GM12874 (cell line): ENCODE results near the gene ABI2.

Experiments
- CTCF ChIP-seq: IDR thresholded peaks from 2 replicates; pipeline ENCODE4 v1.5.1; 2011; ENCODE audit warnings: low read depth, mild to moderate bottlenecking, control low read depth, low read length, moderate library complexity; ENCODE audit not compliant: insufficient read depth

ABI2 gene

DNA sequence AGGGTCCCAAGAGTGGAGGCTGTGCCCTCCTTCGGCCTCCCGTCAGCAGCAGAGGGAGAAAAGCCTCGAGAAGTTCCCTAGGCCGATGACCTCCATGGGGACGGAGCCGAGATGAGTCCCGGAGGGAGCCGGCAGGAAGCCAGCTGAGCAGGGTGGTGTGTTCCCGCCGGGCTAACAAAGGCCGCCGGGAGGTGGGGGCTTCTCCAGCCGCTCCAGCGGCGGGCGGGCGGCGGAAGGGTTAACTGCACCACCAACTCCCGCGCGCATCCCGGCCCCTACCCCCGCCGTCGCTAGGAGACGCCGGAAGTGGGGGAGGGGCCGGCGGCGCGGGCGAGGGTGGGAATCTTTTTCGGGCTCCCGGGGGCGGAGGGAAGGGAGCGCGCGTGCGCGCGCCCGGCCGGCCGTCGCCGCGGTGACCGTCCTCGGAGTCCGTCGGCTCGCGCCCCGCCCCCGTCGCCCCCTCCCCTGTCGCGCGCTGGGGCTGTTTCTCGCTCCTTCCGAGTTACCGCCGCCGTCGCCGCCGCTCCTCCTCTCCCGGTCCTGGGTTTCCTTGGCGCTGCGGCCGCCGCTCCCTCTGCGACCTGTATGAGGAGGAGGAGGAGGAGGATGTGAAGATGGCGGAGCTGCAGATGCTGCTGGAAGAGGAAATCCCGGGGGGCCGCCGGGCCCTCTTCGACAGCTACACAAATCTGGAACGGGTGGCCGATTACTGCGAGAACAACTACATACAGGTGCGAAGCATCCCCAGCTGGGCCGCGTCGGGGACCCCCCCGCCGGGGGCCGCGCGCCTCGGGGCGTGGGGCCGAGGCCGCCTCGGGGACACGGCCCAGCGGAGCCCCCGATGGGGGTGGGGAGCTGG lies at the start of gene ABI2:
ABI2 (plus strand) TSS at position 494 of the 859 bp plus-strand sequence; CDS start at position 615, 121 bp downstream.
- TF ChIP-seq CTCF, result no peak

DNA sequence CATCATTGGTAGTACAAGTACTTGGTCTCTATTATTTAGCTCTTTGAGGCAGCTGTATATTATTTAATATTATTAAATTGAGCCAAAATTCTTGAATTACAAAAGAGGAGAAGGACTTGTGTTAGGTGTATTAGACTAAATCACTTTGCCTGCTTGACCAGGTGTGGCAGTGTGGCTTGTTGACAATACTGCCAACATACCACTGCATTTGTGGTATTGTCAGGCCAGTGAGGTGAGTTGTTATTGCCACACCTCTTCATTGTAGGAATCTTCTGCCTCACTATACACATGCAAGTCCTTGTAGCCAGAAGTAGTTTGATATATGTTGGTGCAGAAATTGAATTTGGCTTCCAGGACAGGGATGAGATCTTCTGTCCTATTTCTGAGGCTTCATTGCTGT lies 48.9 kb upstream of the ABI2 start:
- no peak for TF ChIP-seq CTCF

DNA sequence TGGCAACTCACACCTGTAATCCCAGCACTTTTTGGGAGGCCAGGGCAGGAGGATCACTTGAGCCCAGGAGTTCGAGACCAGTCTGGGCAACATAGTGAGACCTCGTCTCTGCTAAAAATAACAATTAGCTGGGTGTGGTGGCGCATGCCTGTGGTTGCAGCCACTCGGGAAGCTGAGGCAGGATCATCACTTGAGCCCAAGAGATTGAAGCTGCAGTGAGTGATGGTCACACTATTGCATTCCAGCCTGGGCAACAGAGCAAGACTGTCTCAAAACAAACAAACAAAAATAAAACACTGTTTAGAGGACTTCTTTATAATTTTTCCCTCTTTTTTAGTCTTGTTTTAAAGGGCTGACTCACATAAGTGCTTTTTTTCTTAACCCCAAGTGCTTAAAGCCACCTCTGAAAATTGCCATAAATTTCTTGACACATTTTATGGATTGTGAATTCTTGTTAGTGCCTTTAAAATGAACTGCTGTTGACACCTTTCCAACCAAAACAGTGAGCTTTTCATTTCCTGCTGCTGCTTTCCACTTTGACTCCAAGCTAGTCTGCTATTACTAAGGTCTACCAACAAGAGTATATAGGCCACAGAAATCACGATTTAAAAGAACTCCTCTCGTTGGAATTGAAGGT lies 47.6 kb upstream of the ABI2 start:
- TF ChIP-seq CTCF, result no peak

- TF ChIP-seq CTCF, result no peak
Observed at GRCh38 chr2:203282101-203282500, 46.1 kb upstream of the ABI2 start.

GRCh38 chr2:203286532-203286931 lies 41.7 kb upstream of the ABI2 start:
- no peak for TF ChIP-seq CTCF

DNA sequence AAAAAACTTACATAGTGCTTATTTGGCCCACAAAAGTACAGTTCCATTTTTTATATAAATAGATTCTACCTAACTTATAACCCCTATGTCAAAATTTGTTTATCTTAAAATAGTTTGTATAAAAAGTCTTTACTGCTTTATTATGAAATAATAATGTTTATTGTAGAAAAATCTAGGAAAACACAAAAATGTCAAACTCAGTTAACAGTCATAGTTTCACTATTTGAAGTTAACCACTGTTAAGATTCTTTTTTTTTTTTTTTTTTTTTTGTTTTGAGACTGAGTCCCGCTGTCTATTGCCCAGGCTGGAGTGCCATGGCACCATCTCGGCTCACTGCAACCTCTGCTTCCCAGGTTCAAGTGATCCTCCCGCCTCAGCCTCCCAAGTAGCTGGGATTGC lies 26.5 kb upstream of the ABI2 start:
- TF ChIP-seq CTCF, result no peak

DNA sequence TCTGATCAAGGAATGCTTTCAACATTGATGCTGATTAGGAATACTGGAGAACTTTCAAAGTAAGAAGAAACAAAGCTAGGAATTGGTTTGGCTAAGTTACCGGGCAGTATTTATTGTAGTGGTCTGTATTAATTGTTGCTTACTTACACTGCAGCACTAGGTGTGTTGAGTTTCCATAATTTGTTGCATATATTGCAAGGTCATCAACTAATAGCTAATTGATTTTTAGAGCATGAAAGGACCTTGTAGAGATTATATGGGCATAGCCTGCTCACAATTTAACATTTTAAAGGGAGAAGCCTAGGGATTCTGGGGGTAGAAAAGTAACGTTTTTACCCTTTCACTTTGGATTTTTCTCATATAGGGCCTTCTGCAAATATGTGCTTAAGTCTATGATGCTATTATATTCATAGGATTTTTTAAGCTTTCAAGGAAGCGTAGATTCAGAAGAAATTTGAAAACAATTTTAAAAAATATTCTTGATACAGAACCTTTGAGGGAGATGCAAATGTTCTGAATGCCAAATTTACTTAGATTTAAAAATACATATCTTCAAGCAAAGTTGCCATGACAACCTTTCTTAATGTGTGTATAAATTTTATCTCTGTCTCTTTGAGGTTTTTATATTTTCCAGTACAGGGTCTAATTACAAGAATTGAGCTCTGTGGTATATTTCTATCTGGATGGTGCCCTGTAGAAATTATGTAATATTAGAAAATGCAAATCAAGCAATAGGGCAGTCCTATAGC lies 17.3 kb upstream of the ABI2 start:
- no peak for TF ChIP-seq CTCF
